HEK293T (cell line): Measurements from ENCODE around the gene UQCRH.

ENCODE experiments used
- ARNT ChIP-seq: fragments of 450-650 bp; IDR thresholded peaks from 2 replicates; pipeline ENCODE4 v1.6.1; 2017; ENCODE audit warnings: mild to moderate bottlenecking
- BHLHE40 ChIP-seq: fragments of 450-650 bp; IDR thresholded peaks from 2 replicates; pipeline ENCODE4 v1.6.1; 2016; ENCODE audit warnings: mild to moderate bottlenecking, moderate library complexity, borderline replicate concordance
- FOXA1 ChIP-seq: fragments of 450-650 bp; IDR thresholded peaks from 2 replicates; pipeline ENCODE4 v1.6.1; 2016; ENCODE audit warnings: mild to moderate bottlenecking
- FOXM1 ChIP-seq: fragments of 450-650 bp; IDR thresholded peaks from 2 replicates; pipeline ENCODE4 v1.6.1; 2017; ENCODE audit warnings: mild to moderate bottlenecking, borderline replicate concordance
- HDGF ChIP-seq: fragments of 450-650 bp; IDR thresholded peaks from 2 replicates; pipeline ENCODE4 v1.6.1; 2017; ENCODE audit warnings: antibody characterized with exemption, borderline replicate concordance
- NFRKB ChIP-seq: fragments of 450-650 bp; IDR thresholded peaks from 2 replicates; pipeline ENCODE4 v1.6.1; 2016; ENCODE audit warnings: mild to moderate bottlenecking, moderate library complexity
- SP1 ChIP-seq: fragments of 450-650 bp; IDR thresholded peaks from 2 replicates; pipeline ENCODE4 v1.6.1; 2017
- SUZ12 ChIP-seq: fragments of 450-650 bp; IDR thresholded peaks from 2 replicates; pipeline ENCODE4 v1.6.1; 2016; ENCODE audit warnings: mild to moderate bottlenecking
- TARDBP ChIP-seq: fragments of 450-650 bp; IDR thresholded peaks from 2 replicates; pipeline ENCODE4 v1.6.1; 2016
- ZNF384 ChIP-seq: fragments of 450-650 bp; IDR thresholded peaks from 2 replicates; pipeline ENCODE4 v1.6.1; 2016

DNA sequence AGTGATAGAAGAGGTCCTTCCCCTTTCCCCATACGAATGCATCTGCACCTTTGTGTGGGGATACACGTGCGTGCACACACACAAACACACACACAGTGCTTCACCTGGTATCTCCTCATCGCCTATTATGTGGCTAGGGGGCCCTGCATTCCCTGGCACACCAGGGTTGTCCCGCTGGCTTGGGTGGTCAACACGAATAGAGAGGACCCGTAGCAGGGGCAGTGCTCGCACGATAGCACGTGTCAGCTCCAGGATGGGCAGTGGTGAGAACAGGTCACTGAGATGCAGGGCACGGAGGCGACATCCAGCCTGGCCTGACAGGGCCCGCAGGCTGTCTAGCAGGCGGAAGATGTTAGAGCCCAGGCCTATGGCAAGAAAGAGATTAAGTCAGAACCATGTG is 22.5 kb upstream of the UQCRH start:
- no peak for TF ChIP-seq FOXA1
- TF ChIP-seq NFRKB: no peak
- TF ChIP-seq ZNF384: no peak
- TF ChIP-seq FOXM1: no peak
- no peak for TF ChIP-seq TARDBP
- no peak for TF ChIP-seq SP1
- no peak for TF ChIP-seq ARNT
- no peak for TF ChIP-seq SUZ12
- TF ChIP-seq BHLHE40: no peak
- TF ChIP-seq HDGF: no peak
